H54 (cell line): ENCODE data around the gene CLEC19A.

ENCODE experiments used
- DNase-seq: peaks from one replicate; pipeline ENCODE4 v3.0.0; 2011; ENCODE audit warnings: low spot score, mixed read lengths; ENCODE audit not compliant: insufficient read length
- FAIRE-seq: peaks from 3 replicates; lab custom pipeline; 2011; peaks lifted over from hg19 to GRCh38; lab: Jason Lieb, UNC
- POLR2A ChIP-seq: IDR thresholded peaks from 2 replicates; pipeline ENCODE4 v1.6.1; 2011; ENCODE audit warnings: low read depth, mild to moderate bottlenecking, low read length

Gene CLEC19A

GRCh38 chr16:19266774-19267173 lies 18.8 kb upstream of the CLEC19A start:
- no peak for TF ChIP-seq POLR2A
- DNase-seq, result no peak
- no peak for FAIRE-seq

DNA sequence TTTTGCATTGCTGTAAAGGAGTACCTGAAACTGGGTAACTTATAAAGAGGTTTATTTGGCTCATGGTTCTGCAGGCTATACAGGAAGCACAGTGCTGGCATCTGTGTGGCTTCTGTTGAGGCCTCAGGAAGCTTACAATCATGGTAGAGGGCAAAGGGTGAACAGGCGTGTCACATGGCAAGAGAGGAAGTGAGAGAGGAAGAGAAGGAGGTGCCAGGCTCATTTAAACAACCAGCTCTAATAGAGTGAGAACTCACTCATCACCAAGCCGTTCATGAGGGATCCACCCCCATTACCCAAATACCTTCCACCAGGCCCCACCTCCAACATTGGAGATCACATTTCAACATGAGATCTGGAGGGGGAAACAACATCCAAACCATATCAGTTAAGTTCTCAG lies 16.4 kb upstream of the CLEC19A start:
- DNase-seq (no peak), FAIRE-seq (no peak)
- TF ChIP-seq POLR2A, result no peak

- no peak for FAIRE-seq
- TF ChIP-seq POLR2A, result no peak
- DNase-seq, result no peak
Observed at GRCh38 chr16:19274165-19274797, 11.2 kb upstream of the CLEC19A start.

DNA sequence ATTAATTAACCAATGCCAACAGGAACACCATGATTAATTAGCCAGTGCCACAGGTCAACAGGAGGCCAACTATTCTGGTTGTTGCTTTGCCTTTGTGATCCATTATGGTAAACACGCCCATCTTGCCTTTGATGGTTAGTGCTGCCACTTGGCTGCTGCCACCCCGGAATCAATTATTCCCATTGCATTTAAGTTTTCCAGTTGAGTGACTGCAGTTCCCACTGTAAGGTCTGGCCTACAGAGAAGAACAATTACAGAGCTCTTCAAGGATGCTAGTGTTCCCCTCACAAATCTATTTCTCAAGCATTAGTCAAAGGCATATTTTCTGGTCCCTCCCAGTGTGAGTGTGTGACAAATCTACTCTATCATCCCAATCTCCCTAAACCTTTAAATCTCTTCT lies 7.1 kb upstream of the CLEC19A start:
- FAIRE-seq, result no peak
- TF ChIP-seq POLR2A, result no peak
- DNase-seq, result no peak

DNA sequence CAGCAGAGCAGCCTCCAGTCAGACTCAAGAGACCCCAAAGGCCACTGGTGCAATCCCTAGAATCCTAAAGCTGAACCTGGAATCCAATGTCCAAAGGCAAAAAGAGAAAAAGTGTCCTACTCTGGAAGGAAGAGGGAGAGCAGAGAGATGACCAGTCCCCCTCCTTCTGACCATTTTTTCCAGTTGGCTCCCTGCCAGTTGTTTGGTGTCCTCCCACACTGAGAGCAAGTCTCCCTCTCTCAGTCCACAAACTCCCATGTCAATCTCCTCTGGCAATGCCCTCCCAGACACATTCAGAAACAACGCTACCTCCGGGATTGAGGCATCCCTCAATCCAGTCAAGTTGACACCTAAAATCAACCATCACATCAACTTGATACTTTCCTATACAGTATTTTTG lies 4.3 kb upstream of the CLEC19A start:
- FAIRE-seq, result no peak
- no peak for DNase-seq
- TF ChIP-seq POLR2A, result no peak

GRCh38 chr16:19282101-19282500 lies 3.4 kb upstream of the CLEC19A start:
- FAIRE-seq (no peak), DNase-seq (no peak)
- no peak for TF ChIP-seq POLR2A

DNA sequence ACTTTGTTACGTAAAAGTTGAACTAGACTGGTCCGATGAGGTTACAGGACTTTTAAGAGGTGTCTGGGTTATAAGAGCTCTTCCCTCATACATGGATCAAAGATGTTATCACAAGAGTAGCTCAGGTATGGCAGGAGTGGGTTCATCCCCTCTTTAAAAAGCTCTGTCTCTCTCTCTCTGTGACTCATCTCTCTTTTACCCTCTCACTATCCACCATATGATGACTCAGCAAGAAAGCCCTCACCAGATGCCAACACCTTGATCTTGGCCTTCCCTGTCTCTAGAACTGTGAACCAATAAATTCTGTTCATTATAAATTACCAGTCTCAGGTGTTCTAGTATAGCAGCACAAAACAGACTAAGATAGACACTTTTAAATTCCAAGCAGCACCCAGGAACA lies 1.9 kb upstream of the CLEC19A start:
- no peak for FAIRE-seq
- no peak for TF ChIP-seq POLR2A
- DNase-seq, result no peak

GRCh38 chr16:19284207-19284606 lies 1.3 kb upstream of the CLEC19A start:
- no peak for TF ChIP-seq POLR2A
- DNase-seq, result peak; percentile 65
- FAIRE-seq, result peak; percentile 95

- TF ChIP-seq POLR2A, result no peak
- no peak for FAIRE-seq
- no peak for DNase-seq
Observed at GRCh38 chr16:19286827-19287226, 1.3 kb downstream of the CLEC19A start.

- TF ChIP-seq POLR2A, result no peak
- FAIRE-seq, result no peak
- DNase-seq, result no peak
Observed at GRCh38 chr16:19287241-19287640, 1.7 kb downstream of the CLEC19A start.

GRCh38 chr16:19288872-19289799 lies 3.6 kb downstream of the CLEC19A start:
- DNase-seq (no peak), FAIRE-seq (no peak)
- TF ChIP-seq POLR2A, result no peak

- DNase-seq (no peak), FAIRE-seq (no peak)
- TF ChIP-seq POLR2A, result no peak
Observed at GRCh38 chr16:19289811-19290485, 4.4 kb downstream of the CLEC19A start.

DNA sequence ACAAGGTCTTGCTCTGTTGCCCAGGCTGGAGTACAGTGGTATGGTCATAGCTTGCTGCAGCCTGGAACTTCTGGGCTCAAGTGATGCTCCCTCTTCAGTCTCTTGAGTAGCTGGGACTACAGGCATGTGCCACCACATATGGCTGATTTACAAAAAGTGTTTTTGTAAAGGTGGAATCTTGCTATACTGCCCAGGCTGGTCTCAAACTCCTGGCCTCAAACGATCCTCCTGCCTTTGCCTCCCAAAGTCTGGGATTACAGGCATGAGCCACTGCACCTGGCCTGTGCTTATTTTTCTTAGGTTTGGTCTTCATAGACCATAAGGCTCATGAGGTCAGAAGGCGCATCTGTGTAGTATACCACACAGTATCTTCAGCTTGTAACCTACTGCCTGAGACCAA lies 5.3 kb downstream of the CLEC19A start:
- DNase-seq (no peak), FAIRE-seq (no peak)
- TF ChIP-seq POLR2A, result no peak

GRCh38 chr16:19291475-19291874 lies 5.9 kb downstream of the CLEC19A start:
- DNase-seq, result no peak
- FAIRE-seq, result no peak
- no peak for TF ChIP-seq POLR2A
